HCT116 (cell line): ENCODE measurements around the gene PPP1R37. TPM values are rescaled to one million over a fixed set of nuclear protein-coding genes. Genes with fewer than 3 reads are reported as not detected.
A peak's percentile ranks its signal among the peaks of the same experiment; 100 is the strongest.

Source experiments
- ATAC-seq: fragments of 200-7000 bp; cut with Tn5 transposase; 2 replicates; pipeline ENCODE4 v1.9.1; 2020; ENCODE audit warnings: mild to moderate bottlenecking, moderate library complexity
- BruUV-seq: library from RNA; stranded (reverse); fragments of 400-500 nt; replicated peaks from 2 replicates; lab custom pipeline; 2021; lab: Mats Ljungman, UMichigan
- CTCF ChIA-PET: fragments of 300-600 bp; sonication (Branson Sonifier 250); formaldehyde crosslinking; loops from one replicate; lab custom pipeline; 2021; ENCODE audit warnings: antibody characterized with exemption; lab: Charles Lee
- POLR2A ChIA-PET: fragments of 300-600, 350-600 bp; sonication (Branson Sonifier 250); formaldehyde crosslinking; loops from one replicate; lab custom pipeline; 2021; ENCODE audit warnings: antibody characterized with exemption; lab: Charles Lee
- RAD21 ChIA-PET, 2 experiments: fragments of 300-600 bp; sonication (Branson Sonifier 250); formaldehyde crosslinking; loops; one replicate each; lab custom pipeline; 2023; ENCODE audit warnings: low total read pairs in 2 of 2; ENCODE audit not compliant: uncharacterized antibody in 2 of 2, unreplicated experiment in 2 of 2, low non-redundant PET in 1 of 2; lab: Charles Lee
- DNase-seq: peaks from one replicate; pipeline ENCODE4 v3.0.0-alpha.2; 2010; ENCODE audit warnings: low read depth, low spot score
- H2AFZ ChIP-seq: fragments of 200-600 bp; shearing (Covaris generic), sonication (generic); 2 replicates; pipeline ENCODE4 v1.6.1; 2017; ENCODE audit warnings: low read depth, mixed run types, mixed read lengths, antibody characterized with exemption, low read length; ENCODE audit not compliant: poor library complexity, severe bottlenecking
- H3K27ac ChIP-seq: 2 replicates; pipeline ENCODE4 v1.5.1; 2012; ENCODE audit warnings: low read depth, low read length
- H3K27me3 ChIP-seq: fragments of 200-600 bp; sonication (generic); 2 replicates; pipeline ENCODE4 v1.6.1; 2016; ENCODE audit warnings: mixed run types, low read length, mixed read lengths; ENCODE audit not compliant: insufficient read depth
- H3K36me3 ChIP-seq, 2 experiments: fragments of 200-500 bp in 1 of 2; fragments of 200-600 bp in 1 of 2; sonication (Bioruptor generic) in 1 of 2; sonication (generic) in 1 of 2; 2 replicates each; pipeline versions ENCODE4 v1.5.1 to v1.6.1; 2014 to 2016; ENCODE audit warnings: low read length in 2 of 2, inconsistent platforms in 1 of 2, mixed read lengths in 1 of 2, mixed run types in 1 of 2; ENCODE audit not compliant: insufficient read depth in 2 of 2, control insufficient read depth in 1 of 2
- H3K4me1 ChIP-seq, 2 experiments: fragments of 200-600 bp in 1 of 2; sonication (generic) in 1 of 2; 2 replicates each; pipeline versions ENCODE4 v1.5.1 to v1.6.1; 2012 to 2017; ENCODE audit warnings: low read length in 2 of 2, inconsistent platforms in 1 of 2, mild to moderate bottlenecking in 1 of 2, mixed read lengths in 1 of 2, mixed run types in 1 of 2, moderate library complexity in 1 of 2; ENCODE audit not compliant: insufficient read depth in 2 of 2, control insufficient read depth in 1 of 2
- H3K4me2 ChIP-seq: fragments of 200-600 bp; sonication (generic); 2 replicates; pipeline ENCODE4 v1.6.1; 2017; ENCODE audit warnings: mixed run types, low read length, mixed read lengths
- H3K4me3 ChIP-seq, 2 experiments: fragments of 200-600 bp in 1 of 2; sonication (generic) in 1 of 2; replicated peaks in 1 of 2; 2 replicates each; pipeline ENCODE4 v1.5.1; 2011 to 2016; ENCODE audit warnings: low read length in 2 of 2, control low read depth in 1 of 2, low read depth in 1 of 2, mild to moderate bottlenecking in 1 of 2, mixed read lengths in 1 of 2, mixed run types in 1 of 2
- H3K79me2 ChIP-seq: fragments of 200-600 bp; sonication (generic); 2 replicates; pipeline ENCODE4 v1.6.1; 2017; ENCODE audit warnings: mild to moderate bottlenecking, mixed run types, low read length, moderate library complexity, mixed read lengths; ENCODE audit not compliant: insufficient read depth
- H3K9ac ChIP-seq: fragments of 200-600 bp; sonication (generic); 2 replicates; pipeline ENCODE4 v1.6.1; 2016; ENCODE audit warnings: low read length, mixed read lengths
- H3K9me2 ChIP-seq: fragments of 200-600 bp; sonication (generic), shearing (Covaris generic); 2 replicates; pipeline ENCODE4 v1.6.1; 2017; ENCODE audit warnings: mixed run types, mild to moderate bottlenecking, moderate library complexity; ENCODE audit not compliant: insufficient read depth
- H3K9me3 ChIP-seq, 2 experiments: fragments of 200-500 bp in 1 of 2; fragments of 200-600 bp in 1 of 2; sonication (Bioruptor generic) in 1 of 2; sonication (generic) in 1 of 2; 2 replicates each; pipeline ENCODE4 v1.6.1; 2014 to 2017; ENCODE audit warnings: low read length in 2 of 2, mixed read lengths in 2 of 2, inconsistent platforms in 1 of 2, low read depth in 1 of 2, mild to moderate bottlenecking in 1 of 2, mixed run types in 1 of 2, moderate library complexity in 1 of 2; ENCODE audit not compliant: control insufficient read depth in 1 of 2, insufficient read depth in 1 of 2
- H4K20me1 ChIP-seq: fragments of 200-600 bp; sonication (generic), shearing (Covaris generic); 2 replicates; pipeline ENCODE4 v1.6.1; 2017; ENCODE audit warnings: mixed run types, mild to moderate bottlenecking, moderate library complexity; ENCODE audit not compliant: insufficient read depth
- EGR1 ChIP-seq: IDR thresholded peaks from 2 replicates; pipeline ENCODE4 v1.6.1; 2012; ENCODE audit warnings: low read depth
- ELF1 ChIP-seq: IDR thresholded peaks from 2 replicates; pipeline ENCODE4 v1.6.1; 2012; ENCODE audit warnings: low read depth, borderline replicate concordance
- EZH2 ChIP-seq: fragments of 200-600 bp; sonication (generic); IDR thresholded peaks from 2 replicates; pipeline ENCODE4 v1.6.1; 2017; ENCODE audit warnings: antibody characterized with exemption, mixed run types
- JUND ChIP-seq: IDR thresholded peaks from 2 replicates; pipeline ENCODE4 v1.6.1; 2012
- POLR2A ChIP-seq: IDR thresholded peaks from 2 replicates; pipeline ENCODE4 v1.7.0; 2011; ENCODE audit warnings: borderline replicate concordance; ENCODE audit not compliant: insufficient read depth, insufficient read length; ENCODE audit errors: extremely low read depth
- POLR2AphosphoS5 ChIP-seq: IDR thresholded peaks from 2 replicates; pipeline ENCODE4 v1.6.1; 2011; ENCODE audit warnings: mild to moderate bottlenecking, low read depth, low read length, moderate library complexity
- REST ChIP-seq: IDR thresholded peaks from 2 replicates; pipeline ENCODE4 v1.6.1; 2012; ENCODE audit warnings: low read depth
- SIN3A ChIP-seq: IDR thresholded peaks from 2 replicates; pipeline ENCODE4 v1.6.1; 2012; ENCODE audit warnings: low read depth
- TCF7L2 ChIP-seq: IDR thresholded peaks from 2 replicates; pipeline ENCODE4 v1.7.0; 2011; ENCODE audit warnings: borderline replicate concordance, inconsistent platforms; ENCODE audit not compliant: insufficient read depth, insufficient read length; ENCODE audit errors: extremely low read depth
- YY1 ChIP-seq: IDR thresholded peaks from 2 replicates; pipeline ENCODE4 v1.6.1; 2011; ENCODE audit warnings: low read length, low read depth, moderate library complexity, mild to moderate bottlenecking; ENCODE audit not compliant: insufficient replicate concordance; ENCODE audit errors: extremely low read depth
- ZBTB33 ChIP-seq: IDR thresholded peaks from 2 replicates; pipeline ENCODE4 v1.6.1; 2011; ENCODE audit warnings: mild to moderate bottlenecking, low read length, moderate library complexity; ENCODE audit not compliant: insufficient replicate concordance; ENCODE audit errors: extremely low read depth
- ZFX ChIP-seq: fragments of 450-650 bp; IDR thresholded peaks from 2 replicates; pipeline ENCODE4 v1.6.1; 2017
- intact Hi-C: fragments of 100-400 bp; cut with micrococcal nuclease; formaldehyde crosslinking; loops from 2 replicates; pipeline ENCODE4 v1.10.0; 2022
- total RNA-seq: library from RNA; stranded (reverse); gene quantifications from one replicate; pipeline ENCODE4 v1.2.1, GENCODE V29; 2021; ENCODE audit not compliant: unreplicated experiment

The PPP1R37 gene
- total RNA-seq, 1 experiment from 2014 or later: 32.7 TPM

GRCh38 chr19:45182758-45183157 lies 89.8 kb downstream of the PPP1R37 start:
- Histone ChIP-seq H3K27me3 (no peaks in the 10 kb centered on the region), H3K4me1 (peaks cover 14 to 19% of the 10 kb centered on the region in 2 experiments; a peak in 3 of 4 replicates), H3K27ac (no peak overlapping the region), H2AFZ (no peak overlapping the region), H3K79me2 (peaks cover 10% of the 10 kb centered on the region), H3K36me3 (no peaks in the 10 kb centered on the region), H3K4me3 (no peak overlapping the region), H3K4me2 (peak overlapping the region; percentile 49), H3K9ac (no peak overlapping the region), H3K9me2 (no peaks in the 10 kb centered on the region), H4K20me1 (no peaks in the 10 kb centered on the region), H3K9me3 (no peaks in the 10 kb centered on the region)
- ATAC-seq: no peak
- ChIA-PET CTCF (no interaction called here), POLR2A (no interaction called here), RAD21 (no interaction called here)
- DNase-seq: no peak
- intact Hi-C loops: loop anchor here (10.0 kb wide), 1 partner anchor 62 kb away; the partner anchor contains the start of gene EXOC3L2
- BruUV-seq: no TSS peak
- no peak for TF ChIP-seq ZBTB33
- TF ChIP-seq POLR2AphosphoS5: 0 out of 2 replicates have a peak, but pooled peaks have one; percentile 30

- ChIA-PET POLR2A (no interaction called here), RAD21 (no interaction called here), CTCF (no interaction called here)
- no peak overlapping the region for H3K4me3 ChIP-seq
- H3K9ac ChIP-seq: no peak overlapping the region
- peaks cover 10% of the 10 kb centered on the region for H3K79me2 ChIP-seq
- no peaks in the 10 kb centered on the region for H3K9me2 ChIP-seq
- no peak overlapping the region for H3K27ac ChIP-seq
- no peak overlapping the region for H3K4me2 ChIP-seq
- intact Hi-C loops: loop anchor here (10.0 kb wide), 1 partner anchor 61 kb away; the partner anchor contains the start of gene EXOC3L2
- no peaks in the 10 kb centered on the region for H3K27me3 ChIP-seq
- no peaks in the 10 kb centered on the region for H4K20me1 ChIP-seq
- no peak overlapping the region for H2AFZ ChIP-seq
- BruUV-seq: no TSS peak
- H3K4me1 ChIP-seq: peaks cover 14 to 19% of the 10 kb centered on the region in 2 experiments; a peak in 3 of 4 replicates
- no peaks in the 10 kb centered on the region for H3K9me3 ChIP-seq
- H3K36me3 ChIP-seq: no peaks in the 10 kb centered on the region
- no peak for DNase-seq
- ATAC-seq: no peak
- no peak for TF ChIP-seq EZH2
- no peak for TF ChIP-seq REST
- no peak for TF ChIP-seq SIN3A
- no peak for TF ChIP-seq TCF7L2
- no peak for TF ChIP-seq POLR2A
- no peak for TF ChIP-seq ELF1
- no peak for TF ChIP-seq YY1
- no peak for TF ChIP-seq JUND
- no peak for TF ChIP-seq POLR2AphosphoS5
- no peak for TF ChIP-seq ZFX
- TF ChIP-seq ZBTB33: no peak
- TF ChIP-seq EGR1: no peak
Measured at GRCh38 chr19:45184115-45184514, 91.1 kb downstream of the PPP1R37 start.
